GM18868 (cell line): ENCODE results near the gene LOXHD1.

Source experiments
- ATAC-seq: cut with Tn5 transposase; IDR thresholded peaks from one replicate; pipeline ENCODE4 v1.9.1; 2021; ENCODE audit warnings: mild to moderate bottlenecking, moderate library complexity; ENCODE audit not compliant: unreplicated experiment

The LOXHD1 gene

GRCh38 chr18:46482831-46483230 is 174.2 kb downstream of the LOXHD1 start:
- no peak for ATAC-seq

- ATAC-seq, result no peak
These were observed 175.2 kb downstream of the LOXHD1 start for GRCh38 chr18:46481847-46482245.

GRCh38 chr18:46481048-46481846 is 175.8 kb downstream of the LOXHD1 start:
- ATAC-seq, result no peak

- ATAC-seq, result no peak
These were observed 176.8 kb downstream of the LOXHD1 start for GRCh38 chr18:46480226-46480625.

- no peak for ATAC-seq
These were observed 178.2 kb downstream of the LOXHD1 start for GRCh38 chr18:46478796-46479195.

- ATAC-seq, result no peak
These were observed 179.5 kb downstream of the LOXHD1 start for GRCh38 chr18:46477425-46478011.

GRCh38 chr18:46475390-46475752 is 181.6 kb downstream of the LOXHD1 start:
- ATAC-seq, result no peak

- no peak for ATAC-seq
These were observed 182.3 kb downstream of the LOXHD1 start for GRCh38 chr18:46474487-46475389.

- ATAC-seq, result no peak
These were observed 185.1 kb downstream of the LOXHD1 start for GRCh38 chr18:46471809-46472498.

GRCh38 chr18:46470714-46471113 is 186.3 kb downstream of the LOXHD1 start:
- ATAC-seq, result no peak

GRCh38 chr18:46469186-46469915 is 187.7 kb downstream of the LOXHD1 start:
- ATAC-seq, result no peak

GRCh38 chr18:46468426-46469180 is 188.4 kb downstream of the LOXHD1 start:
- ATAC-seq, result no peak

GRCh38 chr18:46466234-46467160 is 190.5 kb downstream of the LOXHD1 start:
- no peak for ATAC-seq

- ATAC-seq, result no peak
These were observed 191.9 kb downstream of the LOXHD1 start for GRCh38 chr18:46464926-46465655.

- ATAC-seq, result no peak
These were observed 194.5 kb downstream of the LOXHD1 start for GRCh38 chr18:46462523-46462922.

GRCh38 chr18:46461993-46462392 is 195.0 kb downstream of the LOXHD1 start:
- no peak for ATAC-seq

- no peak for ATAC-seq
These were observed 196.3 kb downstream of the LOXHD1 start for GRCh38 chr18:46460754-46461153.
